Inflammatory macrophage (primary cell): Measurements from ENCODE around the gene ATRNL1.
A peak's percentile ranks its signal among the peaks of the same experiment; 100 is the strongest.

Source experiments
- DNase-seq, 2 donors: peaks; one replicate each; pipeline ENCODE4 v3.0.0-alpha.2; 2020 to 2022
- total RNA-seq, 18 experiments: gene quantifications; one replicate each; lab custom pipeline; 2026; ENCODE audit warnings: mixed read lengths in 6 of 18, inconsistent platforms in 2 of 18; lab: John Stamatoyannopoulos, UW

The ATRNL1 gene
- total RNA-seq, result 0 to 0.89 (median 0.06) reads per million in 18 experiments

GRCh38 chr10:115093286-115093775, at the start of gene ATRNL1:
Gene ATRNL1 (plus strand): TSS chr10:115093365. CDS start chr10:115093751, 386 bp downstream.
- DNase-seq, result no peak

DNA sequence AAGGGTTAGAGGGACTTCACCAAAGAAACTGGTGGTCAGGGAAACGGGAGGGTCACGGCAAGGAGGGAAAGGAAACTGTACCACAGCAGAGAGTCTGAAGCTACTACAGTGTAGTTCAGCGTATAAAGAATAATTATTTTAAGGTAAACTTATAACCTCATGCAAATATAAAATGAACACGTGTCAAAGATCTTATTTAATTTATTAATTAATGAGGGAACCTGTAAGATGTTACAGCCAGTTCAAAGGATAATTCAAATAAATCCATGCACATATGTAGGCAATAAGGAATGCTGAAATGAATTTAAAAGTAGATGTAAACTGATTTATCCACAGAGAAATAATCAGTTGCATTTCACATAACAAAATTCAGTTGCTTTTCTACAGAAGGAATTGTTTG, 49.4 kb upstream of the ATRNL1 start:
- no peak for DNase-seq

DNA sequence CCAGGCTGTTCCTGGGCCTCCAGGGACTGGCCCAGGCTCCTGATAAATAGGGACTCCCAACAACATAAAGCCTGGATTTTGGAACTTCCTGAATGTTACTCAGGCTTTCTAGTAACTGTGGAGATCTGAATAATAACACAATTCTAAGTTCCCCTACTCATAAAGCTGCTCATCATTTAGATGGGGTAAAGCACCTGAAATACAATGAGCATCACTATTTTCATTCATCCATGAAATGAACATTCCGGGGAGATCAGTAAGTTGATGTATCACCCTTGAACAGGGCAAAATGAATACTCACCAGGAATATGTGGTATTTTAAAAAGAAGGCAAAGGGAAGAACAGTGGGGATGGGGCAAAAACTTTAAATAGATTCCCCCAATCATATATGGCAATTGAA, 48.3 kb upstream of the ATRNL1 start:
- DNase-seq, result no peak

GRCh38 chr10:115045499-115045898, 47.7 kb upstream of the ATRNL1 start:
- no peak for DNase-seq

DNA sequence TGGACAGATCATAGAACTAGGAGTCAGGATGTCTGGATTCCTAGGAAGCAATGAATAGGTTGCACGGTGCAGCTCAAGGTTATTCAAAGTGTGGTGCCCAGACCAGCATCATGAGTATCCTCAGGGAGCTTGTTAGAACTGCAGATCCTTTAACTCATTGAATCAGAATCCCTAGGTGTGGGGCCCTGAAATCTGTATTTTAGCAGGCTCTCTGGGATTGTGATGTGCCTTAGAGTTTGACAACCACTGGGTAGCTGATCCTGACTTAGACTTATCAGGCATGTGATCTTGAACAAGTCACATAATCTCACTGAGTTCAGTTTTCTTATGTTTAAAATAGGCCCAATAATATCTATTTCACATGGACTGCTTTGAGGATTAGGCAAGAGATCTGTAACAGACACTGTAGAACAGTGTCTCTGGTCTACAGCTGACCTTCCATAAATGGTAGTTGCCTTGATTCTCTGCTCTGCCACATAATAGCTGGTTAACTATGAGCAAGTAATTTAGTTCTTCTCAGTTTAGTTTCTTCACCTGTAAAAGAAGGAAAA, 46.4 kb upstream of the ATRNL1 start:
- DNase-seq, result no peak

DNA sequence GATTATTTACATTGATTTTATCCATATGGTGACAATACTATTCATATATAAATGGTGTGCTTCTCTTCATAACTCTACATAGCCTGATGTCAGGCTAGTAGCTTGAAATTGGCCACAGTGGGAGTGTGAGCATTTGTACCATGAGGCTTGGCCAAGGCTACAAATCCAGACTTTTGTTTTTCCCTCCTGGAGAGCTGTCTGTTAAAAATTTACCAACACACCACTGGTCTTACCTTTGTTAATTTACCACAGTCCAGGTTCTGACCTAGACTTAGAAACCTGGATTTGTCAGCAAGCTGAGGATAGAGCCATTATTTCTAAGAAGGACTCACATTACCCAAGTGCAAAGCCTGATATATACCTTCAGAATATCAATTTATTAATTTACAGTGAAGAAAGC, 45.5 kb upstream of the ATRNL1 start:
- DNase-seq, result no peak

- no peak for DNase-seq
These were observed 43.8 kb upstream of the ATRNL1 start for GRCh38 chr10:115049318-115049717.

GRCh38 chr10:115049960-115050359, 43.2 kb upstream of the ATRNL1 start:
- DNase-seq, result no peak

DNA sequence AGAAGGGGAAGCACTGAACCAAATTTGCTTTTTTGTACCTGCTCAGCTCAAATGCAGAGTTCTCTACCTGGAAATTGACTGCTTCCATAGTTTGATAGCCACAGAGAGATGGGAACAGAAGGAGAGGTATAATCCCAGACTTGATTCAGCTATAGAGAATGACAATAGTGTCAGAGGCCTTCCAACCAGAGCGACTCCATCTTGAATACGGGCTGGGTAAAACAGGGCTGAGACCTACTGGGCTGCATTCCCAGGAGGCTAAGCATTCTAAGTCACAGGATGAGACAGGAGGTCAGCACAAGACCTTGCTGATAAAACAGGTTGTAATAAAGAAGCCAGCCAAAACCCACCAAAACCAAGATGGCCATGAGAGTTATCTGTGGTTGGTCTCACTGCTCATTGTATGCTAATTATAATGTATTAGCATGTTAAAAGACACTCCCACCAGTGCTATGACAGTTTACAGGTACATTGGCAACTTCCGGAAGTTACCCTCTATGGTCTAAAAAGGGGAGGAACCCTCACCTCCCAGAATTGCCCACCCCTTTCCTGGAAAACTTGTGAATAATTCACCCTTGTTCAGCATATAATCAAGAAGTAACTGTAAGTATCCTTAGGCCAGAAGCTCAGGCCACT, 42.7 kb upstream of the ATRNL1 start:
- no peak for DNase-seq

GRCh38 chr10:115051216-115051615, 41.9 kb upstream of the ATRNL1 start:
- no peak for DNase-seq

GRCh38 chr10:115052226-115052625, 40.9 kb upstream of the ATRNL1 start:
- DNase-seq, result no peak

DNA sequence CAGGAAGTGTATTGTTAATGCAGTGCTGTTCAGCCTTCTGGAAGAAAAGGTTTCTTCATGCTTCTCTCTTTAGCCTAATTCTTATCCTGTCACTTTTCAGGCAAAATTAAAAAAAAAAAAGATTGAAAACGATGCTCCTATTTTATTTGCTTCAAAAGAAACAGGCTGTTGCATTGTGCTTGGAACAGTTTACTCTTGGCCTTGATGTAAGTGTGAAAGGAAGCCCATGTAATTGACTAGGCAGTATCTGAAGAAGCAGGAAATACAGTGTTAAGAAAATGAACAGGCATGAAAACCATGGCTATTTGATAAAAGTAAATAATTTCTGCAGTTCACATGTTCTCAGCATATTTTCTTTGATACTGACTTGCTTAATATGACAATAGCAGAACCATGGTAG, 40.4 kb upstream of the ATRNL1 start:
- DNase-seq, result no peak

DNA sequence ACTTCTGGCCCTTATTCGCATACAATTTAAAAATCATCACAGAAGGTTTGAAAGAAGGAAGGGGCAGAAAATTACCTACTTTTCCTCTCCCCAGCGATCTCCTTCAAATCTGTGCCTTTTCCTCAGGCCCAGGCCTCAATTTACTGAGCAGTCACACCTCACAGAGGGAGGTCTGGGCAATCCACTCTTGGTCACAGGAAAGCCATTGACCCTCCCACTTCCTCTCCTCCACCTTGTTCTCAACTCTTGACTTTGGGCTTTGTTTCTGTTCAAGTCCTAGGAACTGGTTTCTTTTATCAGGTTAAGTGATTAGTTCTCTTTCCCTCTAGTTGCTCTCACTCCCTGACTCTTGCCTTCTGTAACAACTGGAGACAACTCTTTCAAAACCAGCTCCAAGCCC, 37.0 kb upstream of the ATRNL1 start:
- DNase-seq, result no peak

- DNase-seq, result no peak
These were observed 33.8 kb upstream of the ATRNL1 start for GRCh38 chr10:115059301-115059898.

DNA sequence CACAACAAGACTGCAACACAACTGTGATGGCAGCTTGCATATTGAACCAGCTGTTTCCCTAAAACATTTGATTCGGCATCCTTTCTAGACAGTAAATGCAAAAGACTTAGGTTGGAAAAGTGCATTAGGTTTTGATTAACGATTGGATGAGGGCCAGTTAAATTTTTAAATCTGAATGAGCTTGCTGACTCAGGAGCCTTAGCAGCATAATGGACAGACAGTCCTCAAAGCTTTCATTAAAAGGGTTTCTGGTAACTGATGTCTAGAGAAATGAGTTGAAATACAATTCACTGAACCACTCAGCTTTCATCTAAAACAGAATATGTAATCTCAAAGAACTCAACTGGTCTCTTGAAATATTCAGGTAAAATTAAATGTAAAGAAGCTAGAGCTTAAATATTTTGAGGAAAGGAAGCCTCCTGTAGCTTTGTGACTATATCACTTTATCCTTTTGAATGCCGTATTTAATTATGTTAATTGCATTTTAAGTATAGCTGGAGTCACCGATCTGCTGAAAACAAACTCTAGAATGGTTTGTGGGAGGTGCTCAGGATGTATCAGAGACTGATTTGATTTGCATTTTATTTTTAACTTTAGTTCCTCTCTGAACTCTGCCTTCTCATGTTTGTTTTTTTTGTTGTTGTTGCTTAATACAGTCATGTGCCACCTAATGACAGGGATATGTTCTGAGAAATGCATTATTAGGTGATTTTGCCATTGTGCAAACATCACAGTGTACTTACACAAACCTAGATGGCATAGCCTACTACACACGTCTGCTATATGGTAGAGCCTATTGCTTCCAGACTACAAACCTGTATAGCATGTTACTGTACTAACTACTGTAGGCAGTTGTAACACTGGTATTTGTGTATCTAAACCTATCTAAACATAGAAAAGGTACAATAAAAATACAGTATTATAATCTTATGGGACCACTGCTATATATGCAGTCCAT, 29.2 kb upstream of the ATRNL1 start:
- DNase-seq, result peak in 1 of 2 donors; percentile 7

GRCh38 chr10:115065801-115066200, 27.4 kb upstream of the ATRNL1 start:
- no peak for DNase-seq

GRCh38 chr10:115066528-115066927, 26.6 kb upstream of the ATRNL1 start:
- DNase-seq, result no peak

DNA sequence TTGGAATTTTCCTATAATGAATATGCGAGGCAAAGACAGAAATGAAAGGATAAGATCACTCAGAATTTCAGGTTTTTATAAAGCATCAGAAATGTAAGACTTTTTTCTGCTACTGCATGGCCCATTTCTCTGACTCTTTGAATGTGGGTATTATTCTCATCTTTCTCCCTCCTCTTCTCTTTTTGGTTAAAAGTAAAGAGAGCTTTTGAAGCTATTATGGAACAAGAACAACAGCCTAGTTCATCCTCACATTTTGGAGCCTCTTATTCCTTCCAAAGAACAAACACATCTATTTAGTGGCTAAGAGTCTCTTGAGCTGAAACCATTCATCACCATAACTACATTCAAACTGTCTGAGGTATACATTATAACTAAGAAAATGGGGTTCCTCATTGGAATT, 19.4 kb upstream of the ATRNL1 start:
- DNase-seq, result no peak

DNA sequence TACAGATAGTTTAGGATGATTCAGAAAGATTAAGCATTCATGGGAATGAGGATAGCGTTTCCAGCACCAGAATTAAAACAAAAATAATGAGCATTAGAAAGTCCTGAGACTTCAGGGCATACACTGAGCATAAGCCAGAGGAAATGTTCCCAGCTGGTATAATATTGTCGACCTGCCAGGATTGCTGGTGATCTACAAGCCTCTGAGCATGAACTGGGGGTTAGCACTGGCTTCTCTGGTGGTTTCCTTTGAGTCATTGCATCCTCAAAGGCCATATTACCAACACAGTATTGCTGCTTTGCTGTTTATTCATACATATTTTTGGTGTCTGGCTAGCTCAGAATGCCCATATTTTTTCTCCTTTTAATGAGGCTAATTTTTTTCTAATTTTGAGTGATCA, 10.7 kb upstream of the ATRNL1 start:
- DNase-seq, result no peak

DNA sequence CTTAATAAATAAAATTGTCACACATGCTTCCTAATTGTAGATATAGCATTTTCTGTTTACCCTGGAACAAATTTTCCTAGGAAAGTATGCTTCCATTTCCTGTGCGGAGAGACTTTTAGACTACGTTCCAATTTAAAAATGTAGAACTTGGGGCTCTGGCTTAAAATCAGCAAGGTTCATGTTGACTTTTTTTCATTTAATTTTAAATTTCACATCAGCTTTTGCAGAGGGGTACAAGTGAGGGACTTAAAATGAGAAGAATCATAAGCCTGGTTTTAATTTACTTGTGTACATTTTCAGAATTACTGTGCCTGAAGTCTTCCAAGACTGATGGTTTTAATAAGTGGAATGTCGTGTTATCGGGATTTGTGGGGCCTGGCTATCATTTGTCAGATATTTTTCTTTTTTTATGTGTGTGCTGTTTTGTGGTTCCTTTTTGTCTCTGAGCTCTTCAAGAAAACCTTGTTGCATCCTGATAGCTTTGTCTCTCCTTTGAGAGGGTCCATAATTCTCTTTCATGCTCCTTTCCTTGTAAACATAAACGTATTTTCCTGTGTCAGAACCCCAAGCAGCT, 8.8 kb upstream of the ATRNL1 start:
- no peak for DNase-seq

DNA sequence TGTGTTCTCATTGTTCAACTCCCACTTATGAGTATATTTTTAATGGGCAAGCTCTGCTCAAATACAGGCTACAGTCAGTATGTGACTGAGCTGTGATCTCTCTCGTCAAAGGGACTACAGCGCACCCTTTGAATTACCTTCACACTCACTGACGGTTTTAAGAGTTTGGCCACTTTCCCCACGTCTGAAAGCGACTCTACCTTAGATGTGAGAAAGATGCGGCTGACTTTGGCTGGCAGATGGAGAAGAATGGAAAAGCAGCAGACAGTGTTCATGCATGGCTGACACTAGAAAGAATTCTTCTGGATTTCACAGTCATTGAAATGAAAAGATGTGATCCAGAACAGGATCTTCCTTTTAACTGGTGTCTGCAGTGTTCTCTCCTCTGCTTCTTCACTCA, 2.0 kb upstream of the ATRNL1 start:
- DNase-seq, result no peak

GRCh38 chr10:115092258-115092554, 959 bp upstream of the ATRNL1 start:
- no peak for DNase-seq
